Inflammatory macrophage treated with lipopolysaccharide for 4 hours (primary cell): Measurements from ENCODE around the gene DCLK3.

Source experiments
- DNase-seq: peaks from one replicate; pipeline ENCODE4 v3.0.0-alpha.2; 2020

The DCLK3 gene

GRCh38 chr3:36705015-36705414 is 59.3 kb downstream of the DCLK3 start:
- DNase-seq = no peak

- no peak for DNase-seq
Observed at GRCh38 chr3:36704280-36704679, 60.1 kb downstream of the DCLK3 start.

- DNase-seq = no peak
Observed at GRCh38 chr3:36701249-36701572, 63.1 kb downstream of the DCLK3 start.

- peak; percentile 59 for DNase-seq
Observed at GRCh38 chr3:36700537-36701248, 63.7 kb downstream of the DCLK3 start.

GRCh38 chr3:36698314-36698713 is 66.0 kb downstream of the DCLK3 start:
- no peak for DNase-seq

DNA sequence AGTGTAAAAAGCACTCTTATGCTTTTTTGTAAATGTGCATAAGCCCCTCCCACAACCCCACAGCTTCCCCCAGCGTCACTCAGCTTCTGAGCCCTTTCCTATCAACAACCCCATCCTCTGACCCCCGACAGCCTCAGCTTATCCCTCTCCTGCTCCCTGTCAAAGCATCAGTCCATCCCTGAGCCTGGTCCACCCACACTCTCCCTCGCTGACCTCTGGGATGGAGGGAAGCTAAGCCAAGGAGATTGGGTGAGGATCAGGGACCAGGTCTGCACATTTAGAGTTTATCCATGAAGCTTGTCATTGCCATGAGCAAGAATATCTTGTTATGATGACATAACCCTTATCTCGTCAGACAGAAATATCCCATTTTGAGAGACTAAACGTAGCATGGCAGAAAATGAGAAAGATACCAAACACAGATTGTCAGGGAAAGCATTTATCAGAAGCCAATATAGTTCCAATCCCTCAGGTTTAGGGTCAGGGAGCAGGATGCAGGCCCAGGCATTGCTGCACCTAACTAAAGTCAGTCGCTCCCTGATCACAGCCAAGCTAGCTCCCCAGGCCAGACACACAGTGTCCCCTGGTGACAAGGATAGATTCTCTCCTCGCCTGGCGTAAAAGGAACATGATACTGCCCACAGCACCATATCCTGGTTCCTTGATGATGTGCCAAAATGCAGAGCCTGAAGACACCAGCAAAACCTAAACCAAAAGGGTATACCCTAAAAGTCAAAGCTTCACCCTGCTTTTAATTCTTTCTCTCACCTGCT is 66.9 kb downstream of the DCLK3 start:
- no peak for DNase-seq

GRCh38 chr3:36696799-36697198 is 67.6 kb downstream of the DCLK3 start:
- DNase-seq = no peak

- DNase-seq = peak; percentile 9
Observed at GRCh38 chr3:36695769-36696137, 68.6 kb downstream of the DCLK3 start.

DNA sequence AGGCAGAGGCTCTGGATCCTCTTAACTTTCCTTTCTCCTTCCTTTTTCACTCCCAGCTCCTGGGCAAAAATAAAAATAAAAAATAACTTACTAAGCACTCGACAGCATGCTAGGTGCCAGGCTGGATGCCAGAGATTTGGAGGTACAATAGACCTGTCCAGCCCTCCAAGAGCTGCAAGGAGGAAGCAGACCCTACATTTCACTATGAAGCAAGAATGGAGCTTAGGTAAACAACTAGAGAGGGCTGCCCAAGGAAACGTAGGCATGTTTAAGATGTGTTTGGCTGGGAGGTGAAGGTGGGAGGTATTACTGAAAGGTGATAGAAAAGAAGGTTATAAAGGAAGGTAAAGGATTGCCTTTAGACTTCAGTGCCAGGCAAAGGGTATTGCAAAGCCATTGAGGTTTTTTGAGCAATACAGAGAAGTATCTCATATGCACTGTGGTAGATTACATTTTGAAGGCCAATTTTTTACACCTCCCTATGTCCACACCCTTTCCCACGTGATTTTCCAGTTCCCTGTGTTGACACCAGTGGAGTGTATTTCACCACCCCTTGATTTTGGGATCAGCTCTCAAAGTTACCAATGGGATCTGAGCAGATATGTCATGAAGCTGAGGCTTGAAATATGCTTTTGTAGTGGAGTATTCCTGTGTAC is 69.1 kb downstream of the DCLK3 start:
- DNase-seq = peak; percentile 11

- DNase-seq = no peak
Observed at GRCh38 chr3:36693670-36694069, 70.7 kb downstream of the DCLK3 start.

- no peak for DNase-seq
Observed at GRCh38 chr3:36689560-36689959, 74.8 kb downstream of the DCLK3 start.

DNA sequence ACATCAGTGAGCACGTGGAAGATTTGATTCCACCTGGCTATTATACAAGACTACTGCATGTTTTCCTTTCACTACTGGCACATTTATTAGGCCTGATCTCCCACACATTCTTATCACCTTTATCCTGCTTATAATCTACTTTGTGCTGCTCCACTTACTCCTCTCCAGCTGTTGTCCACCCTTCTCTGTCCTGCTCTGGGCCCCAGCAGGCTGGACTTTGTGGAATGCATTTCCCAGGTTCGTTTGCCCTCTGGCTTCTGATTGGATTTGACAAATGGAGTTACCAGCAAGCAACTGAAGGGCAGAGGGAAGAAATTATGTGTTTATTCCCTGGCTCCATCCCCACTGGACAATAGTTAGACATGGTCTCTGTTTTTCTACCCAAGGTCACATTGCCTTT is 75.5 kb downstream of the DCLK3 start:
- no peak for DNase-seq

DNA sequence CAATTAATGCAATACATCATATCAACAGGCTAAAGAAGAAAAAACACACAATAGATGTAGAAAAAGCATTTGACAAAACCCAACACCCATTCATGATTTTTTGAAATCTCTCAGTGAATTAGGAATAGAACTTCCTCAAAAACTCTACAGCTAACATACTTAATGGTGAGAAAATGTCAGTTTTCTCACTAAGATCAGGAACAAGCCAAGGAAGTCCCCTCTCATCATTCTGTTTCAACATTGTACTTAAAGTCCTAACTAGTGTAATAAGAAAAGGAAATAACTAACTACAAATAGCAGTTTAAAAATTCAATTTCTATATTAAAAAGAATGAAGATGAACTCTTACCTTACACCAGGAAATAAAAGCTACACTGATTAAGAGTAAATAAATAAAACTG is 77.8 kb downstream of the DCLK3 start:
- peak; percentile 50 for DNase-seq

GRCh38 chr3:36681867-36682266 is 82.5 kb downstream of the DCLK3 start:
- no peak for DNase-seq

GRCh38 chr3:36680952-36681351 is 83.4 kb downstream of the DCLK3 start:
- no peak for DNase-seq

DNA sequence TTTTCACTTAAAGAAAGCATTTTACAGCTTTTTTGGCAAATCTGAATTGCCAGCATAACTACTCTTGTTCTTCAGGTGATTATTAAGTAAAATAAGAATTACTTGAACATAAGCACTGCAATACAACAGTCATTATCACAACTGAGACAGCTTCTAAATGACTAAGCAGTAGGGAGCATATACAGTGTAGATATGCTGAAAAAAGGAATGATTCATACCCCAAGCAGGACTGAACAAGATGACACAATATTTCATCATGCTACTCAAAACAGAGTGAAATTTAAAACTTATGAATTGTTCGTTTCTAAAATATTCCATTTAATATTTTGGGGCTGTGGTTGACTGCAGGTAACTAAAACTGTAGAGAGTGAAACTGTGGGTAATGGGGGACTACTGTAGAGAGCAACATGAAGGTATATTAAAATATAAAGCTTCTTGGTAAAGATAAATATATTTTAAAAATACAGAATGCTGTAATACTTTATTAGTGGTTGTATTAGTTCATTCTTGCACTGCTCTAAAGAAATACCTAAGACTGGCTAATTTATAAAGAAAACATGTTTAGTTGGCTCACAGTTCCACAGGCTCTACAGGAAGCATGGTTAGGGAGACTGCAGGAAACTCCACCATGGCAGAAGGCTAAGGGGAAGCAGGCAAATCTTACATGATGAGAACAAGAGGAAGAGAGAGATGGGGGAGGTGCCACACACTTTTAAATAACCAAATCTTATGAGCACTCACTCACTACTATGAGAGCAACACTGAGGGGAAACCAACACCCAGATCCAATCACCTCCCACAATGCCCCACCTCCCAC is 84.8 kb downstream of the DCLK3 start:
- peak; percentile 69 for DNase-seq

DNA sequence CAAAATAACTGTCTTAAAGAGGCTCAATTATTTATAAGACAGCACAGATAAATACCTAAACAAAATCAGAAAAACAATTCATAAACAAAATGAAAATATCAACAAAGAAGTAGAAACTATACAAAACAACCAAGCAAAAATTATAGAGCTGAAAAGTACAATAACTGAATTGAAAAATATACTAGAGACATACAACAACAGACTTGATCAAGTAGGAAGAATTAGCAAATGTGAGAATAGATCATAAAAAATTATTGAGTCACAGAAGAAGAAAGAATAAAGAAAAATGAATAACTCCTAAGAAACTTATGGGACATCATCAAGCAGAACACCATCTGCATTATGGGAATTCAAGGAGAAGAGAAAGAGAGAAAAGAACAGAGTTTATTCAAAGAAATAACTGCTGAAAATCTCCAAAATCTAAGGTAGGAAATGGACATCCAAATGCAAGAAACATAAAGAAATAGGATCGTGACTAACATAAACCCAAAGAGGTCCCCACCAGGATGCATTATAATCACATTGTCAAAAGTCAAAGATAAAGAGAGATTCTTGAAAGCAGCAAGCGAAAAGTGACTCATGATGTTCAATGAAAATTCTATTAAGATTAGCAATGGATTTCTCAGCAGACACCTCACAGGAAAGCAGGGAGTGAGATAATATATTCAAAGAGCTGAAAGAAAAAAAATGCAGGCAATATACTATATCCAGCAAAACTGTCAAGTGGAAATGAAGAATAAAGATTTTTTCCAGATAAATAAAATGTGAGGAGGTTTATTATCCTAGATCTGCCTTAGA is 85.9 kb downstream of the DCLK3 start:
- DNase-seq = no peak

- DNase-seq = no peak
Observed at GRCh38 chr3:36677331-36678007, 86.9 kb downstream of the DCLK3 start.

DNA sequence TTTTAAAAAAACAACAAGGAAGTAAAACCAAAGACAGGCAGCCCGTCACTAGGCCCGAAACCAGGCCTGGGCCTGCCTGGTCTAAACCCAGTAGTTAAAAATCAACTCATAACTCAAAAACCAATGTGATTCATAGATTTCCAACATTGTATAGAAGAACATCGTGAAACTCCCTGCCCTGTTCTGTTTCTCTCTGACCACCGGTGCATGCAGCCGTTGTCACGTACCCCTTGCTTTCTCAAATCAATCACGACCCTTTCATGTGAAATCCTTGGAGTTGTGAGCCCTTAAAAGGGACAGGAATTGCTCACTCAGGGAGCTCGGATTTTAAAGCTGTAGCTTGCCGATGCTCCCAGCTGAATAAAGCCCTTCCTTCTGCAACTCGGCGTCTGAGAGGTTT is 89.5 kb downstream of the DCLK3 start:
- DNase-seq = no peak

- no peak for DNase-seq
Observed at GRCh38 chr3:36669764-36670163, 94.6 kb downstream of the DCLK3 start.

DNA sequence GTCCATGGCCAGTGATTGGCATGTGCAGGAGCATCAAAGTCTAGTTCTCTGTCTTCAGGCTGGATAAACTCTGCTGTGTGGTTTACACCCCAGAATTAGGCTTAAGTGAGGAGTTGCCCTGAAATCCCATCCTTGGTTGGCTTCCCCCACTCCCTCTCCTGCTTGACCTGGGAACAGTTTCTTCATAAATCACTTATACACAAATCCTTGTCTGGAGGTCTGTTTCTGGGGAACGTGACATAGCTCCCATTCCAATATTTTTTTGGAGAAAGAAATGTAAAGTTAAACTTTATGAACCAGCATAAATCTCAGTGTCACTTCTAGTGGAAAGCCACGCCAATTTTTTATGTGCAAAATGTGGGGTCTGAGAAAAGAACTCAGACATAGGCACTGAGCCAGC is 98.2 kb downstream of the DCLK3 start:
- DNase-seq = no peak
